ENCODE measurements around the gene NDUFS2.

DNA sequence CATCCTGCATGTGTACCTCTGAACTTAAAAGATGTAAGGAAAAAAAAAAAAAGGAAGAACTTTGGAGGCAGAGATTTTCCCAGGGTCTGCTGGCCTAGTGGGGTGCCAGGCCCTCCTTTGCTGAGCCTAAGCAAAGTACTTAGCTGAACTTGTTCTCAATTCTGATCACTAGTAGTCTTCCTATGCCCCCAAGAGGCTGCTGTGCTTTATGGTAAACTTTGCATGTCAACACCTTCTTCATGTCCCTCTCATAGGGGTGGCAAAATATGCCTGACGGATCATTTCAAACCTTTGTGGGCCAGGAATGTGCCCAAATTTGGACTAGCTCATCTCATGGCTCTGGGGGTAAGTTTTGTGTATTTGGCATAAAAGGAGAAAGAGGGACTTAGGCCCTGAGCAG is 44.3 kb upstream of the NDUFS2 start:
- TF ChIP-seq ZNF274 (IDR thresholded peaks at IDR 0.05; ENCODE audit: low read depth, low read length) (no peak), YY1 (IDR thresholded peaks at IDR 0.05; ENCODE audit: insufficient read depth, insufficient read length) (no peak)
